Sciatic nerve (tissue), 2 donors: Measurements from ENCODE around the gene PKP3. TPM values are rescaled to one million over a fixed set of nuclear protein-coding genes. Genes with fewer than 3 reads are reported as not detected.
"Not testable (repeated sequence)": the region's sequence is repeated elsewhere in the genome, so short reads cannot be mapped to it uniquely, and the experiment has no call there.

Source experiments
- ATAC-seq: fragments of 200-7000 bp; cut with Tn5 transposase; one replicate; pipeline ENCODE4 v1.9.1; 2020; ENCODE audit warnings: mild to moderate bottlenecking, moderate library complexity
- DNase-seq: peaks from one replicate; pipeline ENCODE4 v3.0.0-alpha.2; 2020; ENCODE audit warnings: low spot score
- intact Hi-C: fragments of 100-400 bp; cut with DNase I; formaldehyde crosslinking; loops from one replicate; pipeline ENCODE4 v1.14.2; 2022
- total RNA-seq: library from RNA; stranded (reverse); fragmentation: NEBNext Ultra II Directional; extraction: Animal tissue kit (Norgen Biotek cat#: 25700); gene quantifications from one replicate; pipeline ENCODE4 v1.2.1, GENCODE V29; 2021
- donor health status: DM: no; HTN: no; CAD: no.
- donor health status: DM: no; HTN: no; CAD: no.

Gene PKP3
- total RNA-seq, 1 donor from 2014 or later, result 0.49 TPM

DNA sequence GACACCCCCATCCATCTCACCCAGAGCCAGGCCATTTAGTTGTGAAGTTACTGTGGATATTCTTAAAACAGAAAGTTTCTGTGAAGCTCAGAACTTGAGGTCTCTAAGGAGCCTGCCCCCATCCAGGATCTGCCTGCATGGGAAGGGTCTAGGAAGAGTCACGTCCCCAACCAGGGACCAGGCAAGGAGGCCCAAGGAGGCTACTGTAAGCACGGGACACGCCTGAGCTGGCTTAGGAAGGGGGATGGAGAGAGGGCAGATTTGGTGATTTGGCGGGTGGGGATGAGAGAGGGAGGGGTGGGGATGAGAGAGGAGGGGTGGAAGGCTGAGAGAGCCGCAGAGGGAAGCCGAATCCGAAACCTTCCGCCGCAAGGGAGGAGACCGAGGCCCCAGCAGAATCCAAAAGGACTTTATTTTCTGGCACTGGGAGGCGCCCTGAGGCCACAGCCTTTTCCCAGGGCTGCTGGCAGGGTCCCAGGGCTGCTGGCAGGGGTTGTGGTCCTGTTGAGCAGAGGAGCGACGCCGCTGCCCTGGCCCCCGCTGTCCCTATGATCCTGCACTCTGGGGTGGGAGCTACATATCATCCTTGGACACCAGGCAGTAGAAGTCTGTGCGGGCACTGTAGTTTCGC is 11.4 kb downstream of the PKP3 start:
- intact Hi-C loops, result no loop called here
- no peak for DNase-seq
- peak; percentile 1 for ATAC-seq

DNA sequence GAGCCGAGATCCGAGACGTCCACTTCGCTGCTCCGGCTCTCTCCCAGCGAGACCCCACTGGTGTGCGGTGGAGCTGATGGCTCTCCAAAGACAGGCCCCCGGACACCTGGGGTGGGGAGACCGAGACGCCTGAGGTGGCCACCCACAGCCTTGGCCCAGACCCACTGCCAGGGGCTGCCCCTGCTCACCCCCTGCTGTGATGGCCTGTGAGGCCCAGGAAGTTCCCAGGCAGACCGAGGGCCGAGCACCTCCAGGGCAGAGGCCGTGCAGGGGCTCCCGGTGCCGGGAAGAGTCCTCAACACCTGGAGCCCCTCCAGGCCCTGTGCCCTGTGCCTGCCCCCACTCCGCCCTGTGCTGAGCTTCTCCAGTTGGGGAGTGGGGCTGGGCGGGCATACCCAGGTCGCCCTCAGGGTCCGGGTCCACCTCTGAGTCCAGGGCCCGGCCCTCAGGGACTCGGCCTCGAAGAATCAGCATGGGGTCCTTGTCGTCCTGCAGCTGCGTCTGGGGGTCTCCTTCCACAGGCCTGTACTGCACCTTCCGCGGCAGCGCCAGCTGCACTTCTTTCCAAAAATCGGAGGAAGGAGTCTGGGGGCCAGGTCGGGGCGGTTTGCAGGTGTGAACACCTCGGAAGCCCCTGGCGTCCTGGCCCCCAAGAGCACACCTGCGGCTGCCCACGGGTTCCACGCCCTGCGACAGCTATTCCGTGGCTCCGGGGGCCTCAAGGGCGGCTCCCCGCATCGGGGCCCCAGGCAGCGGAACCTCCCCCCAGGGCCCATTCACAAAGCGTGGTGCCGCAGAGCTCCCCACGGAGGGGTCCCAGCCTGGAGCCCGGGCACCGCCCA is 12.2 kb downstream of the PKP3 start:
- intact Hi-C loops, result no loop called here
- peak; percentile 15 for ATAC-seq
- peak; percentile 64 for DNase-seq

DNA sequence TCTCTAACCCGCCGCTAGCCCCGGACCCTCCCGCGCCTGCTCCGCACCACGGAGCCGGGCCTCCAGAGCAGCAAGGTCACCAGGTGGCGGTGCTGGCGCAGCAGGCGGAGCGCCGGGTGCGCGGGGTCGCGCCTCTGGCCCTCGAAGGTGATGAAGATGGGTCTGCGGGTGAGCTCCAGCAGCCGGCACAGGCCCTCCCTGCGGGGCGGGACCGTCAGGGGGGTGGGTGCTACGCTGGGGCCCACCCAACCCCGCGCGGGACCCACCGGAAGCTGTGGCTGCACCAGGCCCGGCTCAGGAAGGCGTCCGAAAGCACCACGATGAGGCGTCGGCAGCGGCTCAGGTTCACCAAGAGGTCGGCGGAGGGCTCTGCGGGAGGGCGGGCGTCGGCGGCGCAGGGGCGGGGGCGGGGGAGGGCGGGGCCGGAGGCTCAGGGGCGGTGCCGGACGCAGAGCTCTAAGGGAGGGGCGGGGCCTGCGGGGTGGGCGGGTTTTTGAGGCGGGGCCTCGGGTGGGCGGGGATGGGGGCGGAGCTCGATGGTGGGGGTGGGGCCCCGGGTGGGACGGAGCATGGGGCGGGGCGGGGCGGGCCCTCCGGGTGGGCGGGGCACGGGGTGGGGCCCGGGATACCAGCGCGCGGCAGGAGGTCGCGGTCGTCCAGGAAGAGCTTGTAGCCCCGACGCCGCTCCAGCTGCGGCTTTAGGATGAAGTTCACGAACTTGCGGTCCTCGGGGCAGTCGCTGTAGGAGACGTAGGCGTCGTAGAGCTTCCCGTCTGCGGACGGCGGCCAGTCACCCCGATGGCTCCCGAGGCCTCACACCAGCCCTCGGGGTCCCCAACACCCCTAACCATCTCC is 13.0 kb downstream of the PKP3 start:
- ATAC-seq, result peak; percentile 75
- intact Hi-C loops, result no loop called here
- peak; percentile 88 for DNase-seq

DNA sequence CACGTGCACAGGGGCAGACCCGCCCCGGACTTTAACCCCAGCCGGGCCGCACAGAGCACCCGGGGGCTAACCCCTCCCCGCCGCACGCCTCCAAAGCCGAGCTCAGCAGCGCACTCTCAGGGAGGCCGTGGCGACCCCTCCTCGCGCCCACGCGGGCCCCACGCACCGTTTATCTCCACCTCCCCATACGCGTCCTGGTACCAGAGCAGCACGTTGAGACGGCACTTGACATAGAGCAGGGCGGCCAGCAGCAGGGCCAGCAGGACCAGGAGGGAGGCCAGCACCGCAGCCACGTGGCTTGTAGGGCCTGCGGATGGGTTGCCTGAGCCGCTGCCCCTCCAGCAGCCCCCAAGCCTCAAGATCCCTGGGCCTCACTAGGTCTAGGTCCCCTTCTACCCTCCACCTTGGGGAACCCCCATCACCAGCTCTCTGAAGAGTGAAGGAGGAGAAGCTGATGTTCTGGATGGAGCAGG is 13.7 kb downstream of the PKP3 start:
- ATAC-seq, result peak; percentile 31
- intact Hi-C loops, result no loop called here
- DNase-seq, result no peak

DNA sequence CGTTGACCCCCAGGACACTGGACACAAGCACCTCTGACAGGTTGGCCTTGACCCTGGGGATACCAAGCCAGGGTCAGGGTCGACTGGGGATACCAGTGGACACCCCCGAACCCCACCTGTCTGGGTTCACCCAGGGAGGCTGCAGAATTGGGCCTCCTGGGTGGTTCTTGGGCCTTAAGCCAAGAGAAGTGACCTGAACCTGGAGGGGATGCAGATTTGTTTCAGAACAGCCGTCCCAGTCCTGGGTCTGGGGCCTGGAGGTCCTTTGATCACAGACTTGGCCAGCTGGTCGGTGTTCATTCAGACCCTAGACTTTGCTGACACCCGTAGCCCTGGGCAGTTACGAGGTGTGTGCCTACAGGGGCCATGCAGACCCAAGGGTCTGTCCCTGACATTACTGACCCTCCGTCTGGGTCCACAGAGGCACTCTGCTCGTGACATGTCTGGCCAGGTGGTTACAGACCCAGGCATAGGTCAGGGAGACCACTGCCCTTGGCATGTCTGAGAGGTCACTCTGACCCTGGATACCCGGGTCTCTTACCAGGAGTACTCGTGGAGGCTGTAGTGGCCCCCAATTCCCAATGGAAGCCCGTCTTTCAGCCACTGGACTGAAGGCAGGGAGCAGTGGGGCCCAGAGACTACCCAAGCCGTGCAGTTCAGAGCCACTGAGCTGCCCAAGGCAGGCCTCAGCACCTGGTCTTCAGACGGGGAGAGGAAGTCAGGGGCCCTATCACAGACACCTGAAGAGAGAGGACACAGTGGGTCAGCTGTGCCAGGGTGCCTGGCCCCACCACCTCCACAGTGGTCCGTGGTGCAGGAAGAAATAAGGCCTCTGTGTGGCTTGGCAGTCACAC is 14.4 kb downstream of the PKP3 start:
- intact Hi-C loops, result no loop called here
- ATAC-seq (peak; percentile 2), DNase-seq (no peak)

DNA sequence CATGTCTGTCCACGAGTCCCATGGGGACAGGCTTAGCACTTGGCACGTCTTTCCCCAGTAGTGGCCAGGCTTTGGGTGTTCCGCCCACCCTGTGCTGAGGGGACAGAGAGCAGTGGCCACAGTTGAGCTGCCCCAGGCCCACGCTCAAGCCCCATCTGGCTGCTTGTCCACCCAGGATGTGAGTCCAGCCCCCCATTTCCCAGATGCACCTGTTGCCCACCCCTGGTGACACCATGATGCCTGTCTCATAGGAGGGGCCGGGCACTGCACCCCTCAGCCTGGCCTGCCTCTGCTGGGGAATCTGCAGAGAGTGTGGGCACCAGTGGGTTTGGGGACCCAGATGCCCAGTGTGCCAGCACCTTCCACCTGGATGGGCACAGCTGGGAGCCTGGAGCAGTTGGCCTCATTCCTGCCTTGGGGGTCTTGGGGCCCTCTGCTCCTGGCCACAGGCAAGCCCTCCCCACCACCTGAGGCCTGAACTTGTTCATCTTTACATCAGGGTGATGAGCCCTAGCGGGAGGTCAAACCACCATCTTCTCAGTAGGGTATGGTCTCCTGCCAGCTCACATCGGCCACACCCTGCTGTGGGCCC is 15.1 kb downstream of the PKP3 start:
- ATAC-seq, result no peak
- no peak for DNase-seq
- intact Hi-C loops, result no loop called here

DNA sequence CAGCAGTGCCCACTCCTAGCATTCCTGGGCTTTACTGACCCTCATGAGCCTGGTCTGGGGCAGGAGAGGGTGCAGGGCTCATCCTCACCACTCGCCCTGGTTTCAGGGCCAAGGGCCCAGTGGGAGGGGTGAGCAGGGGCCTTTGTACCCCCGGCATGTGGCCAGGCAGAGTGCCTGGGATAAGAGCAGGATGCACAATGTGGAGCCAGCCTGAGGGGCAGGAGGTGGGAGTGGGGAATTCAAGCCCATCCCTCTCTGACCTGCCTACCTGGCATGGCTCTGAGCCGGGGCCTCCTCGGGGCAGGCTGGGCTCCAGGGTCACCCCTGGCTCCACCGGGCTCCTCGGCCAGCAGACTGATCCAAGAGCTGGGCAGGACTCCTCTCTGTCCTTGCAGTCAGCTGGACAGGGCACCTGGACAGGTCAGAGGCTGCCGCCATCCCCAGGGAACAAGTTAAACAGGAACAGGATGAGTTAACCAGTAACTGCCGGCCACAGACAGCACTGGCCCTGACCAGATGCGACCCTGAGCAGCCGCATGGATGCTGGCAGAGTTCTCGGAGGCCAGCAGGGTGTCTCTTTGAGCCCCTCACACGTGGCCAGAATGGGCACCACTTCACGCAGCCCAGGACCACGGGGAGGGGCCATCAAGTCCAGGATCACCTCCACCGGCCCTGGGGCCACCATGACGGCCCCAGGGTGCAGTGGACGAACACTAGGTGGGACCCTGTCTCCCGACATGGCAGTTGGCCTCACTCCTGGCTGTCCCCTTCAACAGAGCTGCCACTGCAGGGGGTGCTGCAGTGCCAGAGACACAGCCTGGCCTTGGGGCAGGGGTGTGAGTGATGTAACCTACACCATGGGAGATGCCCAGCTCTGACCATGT is 15.8 kb downstream of the PKP3 start:
- ATAC-seq (no peak), DNase-seq (no peak)
- intact Hi-C loops, result no loop called here

DNA sequence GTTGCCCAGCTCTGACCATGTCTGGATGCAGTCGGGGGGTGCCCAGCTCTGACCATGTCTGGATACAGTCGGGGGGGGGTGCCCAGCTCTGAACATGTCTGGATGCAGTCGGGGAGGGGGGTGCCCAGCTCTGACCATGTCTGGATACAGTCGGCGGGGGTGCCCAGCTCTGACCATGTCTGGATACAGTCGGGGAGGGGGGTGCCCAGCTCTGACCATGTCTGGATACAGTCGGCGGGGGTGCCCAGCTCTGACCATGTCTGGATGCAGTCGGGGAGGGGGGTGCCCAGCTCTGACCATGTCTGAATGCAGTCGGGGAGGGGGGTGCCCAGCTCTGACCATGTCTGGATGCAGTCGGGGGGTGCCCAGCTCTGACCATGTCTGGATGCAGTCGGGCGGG is 16.7 kb downstream of the PKP3 start:
- ATAC-seq, intact Hi-C loops, DNase-seq: not testable (repeated sequence)

DNA sequence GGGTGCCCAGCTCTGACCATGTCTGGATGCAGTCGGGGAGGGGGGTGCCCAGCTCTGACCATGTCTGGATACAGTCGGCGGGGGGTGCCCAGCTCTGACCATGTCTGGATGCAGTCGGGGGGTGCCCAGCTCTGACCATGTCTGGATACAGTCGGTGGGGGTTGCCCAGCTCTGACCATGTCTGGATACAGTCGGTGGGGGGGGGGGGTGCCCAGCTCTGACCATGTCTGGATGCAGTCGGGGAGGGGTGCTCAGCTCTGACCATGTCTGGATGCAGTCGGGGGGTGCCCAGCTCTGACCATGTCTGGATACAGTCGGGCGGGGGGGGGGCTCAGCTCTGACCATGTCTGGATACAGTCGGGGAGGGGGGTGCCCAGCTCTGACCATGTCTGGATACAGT is 17.5 kb downstream of the PKP3 start:
- ATAC-seq, DNase-seq, intact Hi-C loops: not testable (repeated sequence)

DNA sequence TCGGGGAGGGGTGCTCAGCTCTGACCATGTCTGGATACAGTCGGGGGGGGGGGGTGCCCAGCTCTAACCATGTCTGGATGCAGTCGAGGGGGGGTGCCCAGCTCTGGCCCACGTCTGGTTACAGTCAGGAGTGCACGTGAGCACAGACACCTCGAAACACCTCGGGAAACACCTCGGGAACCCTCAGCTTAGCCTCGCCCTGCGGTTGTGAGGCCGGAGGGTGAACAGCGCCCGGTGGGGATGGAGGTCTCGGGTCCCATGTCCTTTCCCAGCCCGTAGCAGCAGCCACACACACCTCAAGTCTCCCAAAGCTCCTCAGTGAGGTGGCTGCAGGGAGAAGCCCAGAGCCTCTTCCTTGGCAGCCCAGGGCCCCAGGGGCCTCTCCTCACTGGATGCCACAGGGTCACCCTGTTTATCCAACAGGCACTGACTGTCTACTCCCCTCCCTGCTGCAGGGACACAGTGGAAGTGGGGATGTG is 18.7 kb downstream of the PKP3 start:
- ATAC-seq (no peak), DNase-seq (no peak)
- intact Hi-C loops, result no loop called here

DNA sequence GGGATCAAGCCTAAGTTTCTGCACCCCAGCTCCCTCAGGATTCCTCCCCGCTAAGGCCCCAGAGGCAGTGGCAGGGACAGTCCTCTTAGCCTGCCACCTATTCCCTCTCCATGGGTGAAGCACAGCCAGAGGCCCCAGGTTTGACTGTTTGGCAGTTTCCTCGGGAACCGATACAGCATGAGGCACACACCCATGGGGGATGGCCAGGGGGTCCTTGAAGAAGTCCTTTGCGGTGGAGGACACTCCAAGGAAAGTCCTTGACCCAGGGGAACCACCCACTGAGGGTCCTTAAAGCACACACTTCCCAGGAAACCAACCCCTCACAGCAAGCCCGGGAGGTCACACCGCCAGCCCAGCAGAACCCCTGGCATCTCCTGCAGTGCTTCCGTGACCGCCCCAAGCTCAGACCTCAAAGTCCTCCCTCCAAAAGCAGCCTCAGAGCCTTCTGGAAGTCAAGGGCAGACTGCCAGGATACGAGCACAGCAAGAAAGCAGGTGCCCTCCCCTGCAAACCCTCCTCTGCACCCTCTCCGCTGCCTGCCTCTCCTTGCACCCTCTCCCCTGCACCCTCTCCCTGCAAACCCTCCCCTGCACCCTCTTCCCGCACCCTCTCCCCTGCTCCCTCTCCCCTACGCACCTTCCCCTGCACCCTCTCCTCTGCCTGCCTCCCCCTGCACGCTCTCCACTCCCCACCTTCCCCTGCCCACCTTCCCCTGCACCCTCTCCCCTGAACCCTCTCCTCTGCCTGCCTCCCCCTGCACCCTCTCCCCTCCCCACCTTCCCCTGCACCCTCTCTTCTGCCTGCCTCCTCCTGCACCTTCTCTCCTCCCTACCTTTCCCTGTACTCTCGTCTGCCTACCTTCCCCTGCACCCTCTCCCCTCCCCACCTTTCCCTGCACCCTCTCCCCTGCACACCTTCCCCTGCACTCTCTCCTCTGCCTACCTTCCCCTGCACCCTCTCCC is 19.4 kb downstream of the PKP3 start:
- DNase-seq, result no peak

DNA sequence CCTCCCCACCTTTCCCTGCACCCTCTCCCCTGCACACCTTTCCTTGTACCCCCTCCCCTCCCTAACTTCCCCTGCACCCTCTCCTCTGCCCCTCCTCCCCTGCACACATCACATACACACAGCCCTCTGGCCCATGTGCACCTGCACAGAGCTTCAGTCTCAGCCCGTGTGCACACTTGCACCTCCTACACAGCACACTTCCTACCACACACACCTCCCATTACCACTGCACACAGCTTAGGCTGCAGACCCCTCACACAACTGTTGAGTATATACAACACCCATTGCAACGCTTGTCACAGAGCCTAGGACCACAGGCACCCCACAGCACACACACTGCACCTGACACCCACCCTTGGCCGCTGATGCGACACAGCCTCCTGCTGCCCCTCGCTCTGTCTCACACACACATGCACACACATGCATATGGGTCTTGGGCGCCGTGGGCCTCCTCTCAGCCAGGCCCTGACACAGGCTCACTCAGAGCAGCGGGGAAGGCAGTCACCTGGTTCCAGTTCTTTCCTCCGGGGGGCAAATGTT is 20.4 kb downstream of the PKP3 start:
- ATAC-seq, result peak; percentile 16
- DNase-seq, result no peak
- intact Hi-C loops, result no loop called here

More for the DNA sequence above, 19.4 kb downstream of the PKP3 start:
- intact Hi-C loops, result no loop called here
- ATAC-seq, result no peak

DNA sequence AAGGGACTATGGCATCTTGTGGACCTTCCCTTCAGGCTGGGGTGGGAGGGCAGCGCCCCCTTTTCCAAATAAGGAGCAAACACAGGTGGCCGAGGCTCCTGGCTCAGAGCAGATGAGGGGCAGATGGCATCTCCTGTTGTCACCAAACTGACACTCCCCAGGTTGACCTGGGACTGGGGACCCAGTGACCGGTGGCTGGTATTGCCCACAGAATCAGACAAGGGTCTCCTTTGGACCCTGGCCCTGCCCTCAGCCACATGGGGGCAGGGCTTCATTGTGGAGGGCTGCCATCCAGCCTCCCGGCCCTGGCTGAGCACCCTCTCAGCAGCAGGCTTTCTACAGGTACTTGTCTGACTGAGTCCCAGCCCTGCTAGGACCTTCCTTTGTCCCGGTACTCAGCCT is 21.6 kb downstream of the PKP3 start:
- DNase-seq (no peak), ATAC-seq (no peak)
- intact Hi-C loops, result no loop called here

DNA sequence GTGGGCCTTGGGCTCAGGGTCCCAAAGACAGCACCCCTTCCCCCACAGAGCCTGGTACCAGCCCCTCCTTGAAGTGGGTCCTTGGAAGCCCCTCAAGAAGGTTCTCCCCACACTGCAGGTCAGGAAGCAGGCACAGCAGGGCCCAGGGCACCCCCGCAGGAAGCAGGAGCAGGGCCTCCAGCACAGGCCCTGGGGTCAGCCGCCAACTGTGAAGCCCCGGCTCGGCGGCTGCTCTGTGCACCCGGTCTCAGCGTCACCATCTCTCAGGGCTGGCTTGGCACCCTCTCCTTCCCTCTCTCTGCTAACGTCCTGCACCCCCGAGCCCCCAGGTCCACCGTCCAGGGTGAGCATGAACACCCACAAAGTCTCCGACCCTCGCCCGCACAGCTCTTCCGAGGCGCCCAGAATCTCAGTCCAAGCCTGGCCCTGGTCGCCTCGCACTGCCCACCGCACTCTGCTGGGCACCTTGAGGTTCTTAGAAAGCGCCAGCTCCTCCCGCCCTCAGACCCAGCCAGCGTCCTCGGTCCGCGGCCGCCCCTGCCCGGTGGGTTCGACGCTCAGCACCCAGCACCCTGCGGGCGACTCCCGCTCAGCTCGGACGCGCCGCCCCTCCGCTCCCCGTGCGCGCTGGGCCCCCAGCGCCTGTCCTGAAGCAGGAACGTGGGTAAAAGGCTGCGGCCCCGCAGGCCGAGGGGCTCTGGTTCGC is 22.2 kb downstream of the PKP3 start:
- no peak for DNase-seq
- peak; percentile 22 for ATAC-seq
- intact Hi-C loops, result no loop called here
